HG03439 (cell line): ENCODE data around the gene ZNF785.
"Not testable (repeated sequence)": the region's sequence is repeated elsewhere in the genome, so short reads cannot be mapped to it uniquely, and the experiment has no call there.

Source experiments
- ATAC-seq: cut with Tn5 transposase; IDR thresholded peaks from one replicate; pipeline ENCODE4 v1.9.1; 2021; ENCODE audit warnings: mild to moderate bottlenecking, moderate library complexity; ENCODE audit not compliant: unreplicated experiment

Gene ZNF785

DNA sequence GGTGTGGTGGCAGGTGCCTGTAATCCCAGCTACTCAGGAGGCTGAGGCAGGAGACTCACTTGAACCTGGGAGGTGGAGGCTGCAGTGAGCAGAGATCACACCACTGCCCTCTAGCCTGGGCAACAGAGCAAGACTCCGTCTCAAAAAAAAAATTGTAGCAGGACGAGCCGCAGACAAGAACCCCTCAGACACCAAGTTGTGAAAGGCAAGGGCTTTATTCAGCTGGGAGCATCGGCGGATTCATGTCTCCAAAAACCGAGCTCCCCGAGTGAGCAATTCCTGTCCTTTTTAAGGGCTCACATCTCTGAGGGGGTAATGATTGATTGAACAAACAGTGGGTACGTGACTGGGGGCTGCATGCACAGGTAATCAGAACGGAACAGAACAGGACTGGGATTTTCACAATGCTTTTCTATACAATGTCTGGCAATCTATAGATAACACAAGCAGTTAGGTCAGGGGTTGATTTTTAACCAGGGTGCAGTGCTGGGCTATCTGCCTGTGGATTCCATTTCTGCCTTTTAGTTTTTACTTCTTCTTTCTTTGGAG, 44.5 kb downstream of the ZNF785 start:
- ATAC-seq = not testable (repeated sequence)

DNA sequence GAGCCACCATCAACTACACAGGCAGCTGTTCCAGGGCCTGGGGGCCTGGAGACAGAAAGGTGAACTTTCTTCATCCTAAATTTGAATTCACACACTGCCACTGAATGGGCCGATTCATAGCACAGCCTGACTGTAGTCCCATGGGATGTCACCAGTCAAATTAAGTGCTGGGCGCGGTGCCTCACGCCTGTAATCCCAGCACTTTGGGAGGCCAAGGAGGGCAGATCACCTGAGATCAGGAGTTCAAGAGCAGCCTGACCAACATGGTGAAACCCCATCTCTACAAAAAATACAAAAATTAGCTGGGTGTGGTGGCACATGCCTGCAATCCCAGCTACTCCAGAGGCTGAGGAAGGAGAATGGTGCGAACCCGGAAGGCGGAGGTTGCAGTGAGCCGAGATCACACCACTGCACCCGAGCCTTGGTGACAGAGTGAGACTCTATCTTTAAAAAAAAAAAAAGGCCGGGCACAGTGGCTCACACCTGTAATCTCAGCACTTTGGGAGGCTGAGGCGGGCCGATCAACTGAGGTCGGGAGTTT, 45.4 kb downstream of the ZNF785 start:
- ATAC-seq = not testable (repeated sequence)

DNA sequence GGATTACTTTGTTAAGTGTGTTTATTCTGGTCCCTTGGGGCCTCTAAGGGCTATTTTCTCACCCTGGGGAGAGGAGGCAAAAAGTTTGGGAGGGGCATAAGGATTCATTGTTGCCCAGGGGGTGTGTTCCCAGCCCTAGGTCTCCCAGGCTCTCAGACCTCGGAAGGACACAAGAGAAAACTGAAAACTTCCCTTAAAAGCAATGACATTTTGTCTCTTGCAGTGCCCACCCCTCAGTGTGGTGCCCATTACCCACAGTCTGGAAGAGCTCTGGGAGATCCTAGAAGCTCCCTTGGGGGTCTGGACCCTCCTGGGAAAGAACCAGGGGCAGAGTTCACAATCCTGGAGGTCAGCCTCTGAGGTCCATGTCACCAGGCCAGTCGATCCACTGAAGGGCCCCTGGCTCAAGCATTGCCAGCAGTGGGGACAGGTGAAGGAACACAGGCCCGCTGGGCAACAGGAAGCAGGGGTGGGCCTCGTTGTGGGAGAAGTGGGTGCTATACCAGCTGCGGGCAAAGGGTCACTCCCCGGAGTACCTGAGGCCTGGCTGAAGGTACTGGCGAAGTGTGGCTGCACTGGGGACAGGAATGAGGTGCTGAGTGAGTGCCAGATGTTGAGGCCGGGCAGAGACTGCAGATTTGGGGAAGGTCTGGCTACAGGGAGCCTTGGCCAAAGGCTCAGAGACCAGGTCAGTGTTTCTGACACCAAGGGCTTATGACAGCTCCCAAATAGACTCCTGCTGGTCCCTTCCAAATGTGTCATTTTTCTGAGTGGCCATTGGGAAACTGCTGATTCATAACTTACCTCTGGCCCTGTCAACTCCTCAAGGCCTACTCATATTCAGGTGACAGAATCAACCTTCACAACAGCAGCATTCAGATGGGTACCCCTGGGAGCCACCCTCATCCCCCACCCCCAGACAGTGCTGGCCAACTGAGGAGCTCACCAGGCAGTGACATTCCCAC, 46.2 kb downstream of the ZNF785 start:
- ATAC-seq = no peak

DNA sequence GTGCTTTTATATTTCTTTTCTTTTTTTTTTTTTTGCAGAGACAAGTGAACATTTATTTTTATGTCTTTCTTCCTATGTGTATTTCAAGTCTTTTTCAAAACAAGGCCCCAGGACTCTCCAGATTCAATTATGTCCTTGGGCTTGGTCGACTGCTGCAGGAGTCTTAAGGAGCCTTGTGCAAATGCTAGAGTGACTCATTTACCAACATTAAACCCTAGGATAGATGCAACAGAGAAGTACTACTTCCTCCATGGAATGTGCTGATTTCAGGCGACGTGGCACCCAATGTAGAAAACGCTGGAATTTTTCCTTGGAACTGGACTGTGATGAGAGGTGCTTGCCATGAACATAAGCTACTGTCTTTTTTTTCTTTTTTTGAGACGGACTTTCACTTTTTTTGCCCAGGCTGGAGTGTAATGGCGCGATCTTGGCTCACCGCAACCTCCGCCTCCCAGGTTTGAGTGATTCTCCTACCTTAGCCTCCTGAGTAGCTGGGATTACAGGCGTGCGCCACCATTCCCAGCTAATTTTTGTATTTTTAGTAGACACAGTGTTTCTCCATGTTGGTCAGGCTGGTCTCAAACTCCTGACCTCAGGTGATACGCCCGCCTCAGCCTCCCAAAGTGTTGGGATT, 49.0 kb downstream of the ZNF785 start:
- ATAC-seq = not testable (repeated sequence)

DNA sequence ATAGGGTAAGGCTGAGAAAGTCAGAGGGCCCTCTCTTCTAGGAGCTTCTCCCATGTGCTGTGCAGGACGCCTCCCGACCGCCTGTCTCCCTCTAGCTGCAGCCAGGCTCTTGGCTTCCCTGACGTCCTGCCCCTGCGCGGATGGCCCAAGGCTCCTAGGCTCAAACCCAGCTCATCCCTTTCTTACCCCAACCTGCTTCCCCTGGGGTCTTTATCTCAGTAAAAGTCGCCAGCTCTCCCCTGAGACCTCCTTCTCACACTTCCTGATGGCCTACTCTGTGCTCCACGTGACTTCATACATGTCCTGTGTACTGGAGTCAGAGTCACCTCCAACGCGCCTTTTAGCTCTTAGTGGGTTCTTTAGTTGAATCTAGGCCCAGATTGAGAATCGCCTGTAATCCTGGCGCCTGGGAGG, 49.7 kb downstream of the ZNF785 start:
- ATAC-seq = no peak

DNA sequence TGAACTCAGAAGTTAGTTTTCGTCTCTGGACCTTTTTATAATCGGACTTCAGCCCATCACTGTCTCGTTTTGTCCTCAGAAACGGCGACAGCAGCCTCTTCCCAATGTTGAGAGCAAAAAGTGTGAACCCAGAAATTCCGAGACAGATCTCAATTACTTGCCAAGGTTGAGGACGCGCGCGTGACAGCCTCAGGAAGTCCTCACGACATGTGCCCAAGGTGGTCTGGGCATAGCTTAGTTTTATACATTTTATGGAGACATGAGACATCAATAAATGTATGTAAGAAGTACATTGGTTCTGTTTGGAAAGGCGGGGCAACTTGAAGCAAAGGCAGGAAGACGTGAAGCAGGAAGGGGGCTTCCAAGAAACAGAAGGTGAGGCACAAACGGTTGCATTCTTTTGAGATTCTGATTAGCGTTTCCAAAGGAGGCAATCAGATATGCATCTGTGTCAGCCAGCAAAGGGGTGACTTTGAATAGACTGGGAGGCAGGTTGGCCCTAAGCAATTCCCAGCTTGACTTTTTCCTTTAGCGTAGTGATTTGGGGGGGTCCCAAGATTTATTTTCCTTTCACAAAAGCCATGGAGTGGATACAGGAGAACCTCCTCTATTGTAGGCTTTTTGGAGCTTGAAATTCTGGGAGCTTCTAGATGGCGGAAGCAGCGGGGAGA, 50.3 kb downstream of the ZNF785 start:
- peak; percentile 8 for ATAC-seq

DNA sequence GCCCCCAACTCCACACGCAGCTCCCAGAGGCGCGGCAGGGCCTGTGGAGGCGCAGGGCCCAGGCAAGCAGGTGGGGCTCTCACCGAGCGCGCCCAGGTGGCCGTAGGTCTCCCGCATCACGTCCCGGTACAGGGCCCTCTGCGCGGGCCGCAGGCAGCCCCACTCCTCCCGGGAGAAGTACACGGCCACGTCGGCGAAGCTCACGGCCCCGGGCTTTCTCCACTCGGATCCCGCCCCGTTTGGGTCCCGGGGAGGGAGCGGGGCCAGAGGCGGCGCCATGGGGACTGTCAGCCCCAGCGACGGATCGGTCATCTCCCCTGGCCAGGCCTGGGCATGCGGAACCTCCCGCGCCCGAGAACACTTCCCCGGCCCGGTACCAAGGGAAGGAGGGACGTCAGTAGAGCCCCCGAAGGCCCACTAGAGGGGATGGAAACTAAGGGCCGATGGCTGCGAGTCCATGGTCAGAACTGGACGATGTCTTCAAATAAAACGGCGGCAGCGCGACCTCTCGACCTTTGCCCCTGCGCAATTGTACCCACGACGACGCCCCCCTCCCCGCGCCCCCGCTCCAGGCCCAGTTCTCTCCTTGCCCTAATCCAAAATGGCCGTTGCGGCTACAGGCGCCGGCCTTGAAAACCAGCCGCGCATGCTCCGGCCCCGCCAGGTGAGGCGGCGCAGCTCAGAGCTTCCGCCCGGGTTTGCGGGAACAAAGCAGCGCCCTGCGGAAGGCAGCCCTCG, 51.0 kb downstream of the ZNF785 start, which contains the start of gene ZNF747:
Gene ZNF747 (minus strand): TSS at position 491 of the 738 bp plus-strand sequence. CDS start 179 bp downstream, at position 312.
- peak; percentile 61 for ATAC-seq

DNA sequence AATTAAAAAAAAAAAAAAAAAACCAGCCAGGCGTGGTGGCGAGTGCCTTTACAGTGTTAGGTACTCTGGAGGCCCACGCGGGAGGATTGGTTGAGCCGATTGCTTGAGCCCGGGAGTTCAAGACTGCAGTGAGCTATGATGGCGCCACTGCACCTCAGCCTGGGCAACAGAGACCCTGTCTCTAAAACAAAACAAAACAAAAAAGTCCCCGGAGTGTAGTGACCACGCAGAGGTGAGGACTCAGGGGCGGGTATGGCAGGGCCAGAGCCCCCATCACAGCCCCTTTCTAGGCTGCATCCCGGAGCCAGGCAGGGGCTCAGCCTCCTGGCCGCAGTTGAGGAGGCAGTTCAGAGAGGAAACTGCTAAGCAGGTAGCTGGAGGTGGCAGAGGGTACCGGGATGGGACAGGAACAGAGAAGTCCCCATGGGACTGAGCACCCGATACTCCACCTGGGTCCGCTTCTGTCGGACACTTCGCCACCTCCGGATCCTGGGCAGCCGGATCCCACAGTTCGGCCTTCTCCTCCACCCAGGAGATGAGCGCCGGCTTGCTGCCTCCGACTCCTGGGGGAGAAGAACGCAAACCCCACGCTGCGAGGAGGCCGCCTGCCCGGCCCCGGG, 51.6 kb downstream of the ZNF785 start:
- ATAC-seq = peak; percentile 20

DNA sequence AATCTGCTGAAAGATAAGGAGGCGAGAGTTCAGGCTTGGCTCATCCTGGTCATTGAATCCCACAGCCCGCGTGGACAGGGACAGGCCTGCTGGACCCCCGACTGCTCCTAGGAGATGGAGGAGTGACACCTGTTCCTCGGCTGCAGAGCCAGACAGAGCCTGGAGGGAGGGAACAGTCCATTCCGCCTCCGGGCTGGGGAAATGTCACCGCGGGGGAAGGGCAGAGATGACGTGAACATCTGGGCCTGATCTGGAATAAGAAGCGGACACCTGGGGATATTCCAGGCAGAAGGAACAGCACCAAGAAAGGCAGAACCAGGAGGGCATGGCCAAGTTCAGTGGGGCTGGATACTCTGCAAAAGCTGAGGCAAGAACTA, 52.4 kb downstream of the ZNF785 start:
- no peak for ATAC-seq

DNA sequence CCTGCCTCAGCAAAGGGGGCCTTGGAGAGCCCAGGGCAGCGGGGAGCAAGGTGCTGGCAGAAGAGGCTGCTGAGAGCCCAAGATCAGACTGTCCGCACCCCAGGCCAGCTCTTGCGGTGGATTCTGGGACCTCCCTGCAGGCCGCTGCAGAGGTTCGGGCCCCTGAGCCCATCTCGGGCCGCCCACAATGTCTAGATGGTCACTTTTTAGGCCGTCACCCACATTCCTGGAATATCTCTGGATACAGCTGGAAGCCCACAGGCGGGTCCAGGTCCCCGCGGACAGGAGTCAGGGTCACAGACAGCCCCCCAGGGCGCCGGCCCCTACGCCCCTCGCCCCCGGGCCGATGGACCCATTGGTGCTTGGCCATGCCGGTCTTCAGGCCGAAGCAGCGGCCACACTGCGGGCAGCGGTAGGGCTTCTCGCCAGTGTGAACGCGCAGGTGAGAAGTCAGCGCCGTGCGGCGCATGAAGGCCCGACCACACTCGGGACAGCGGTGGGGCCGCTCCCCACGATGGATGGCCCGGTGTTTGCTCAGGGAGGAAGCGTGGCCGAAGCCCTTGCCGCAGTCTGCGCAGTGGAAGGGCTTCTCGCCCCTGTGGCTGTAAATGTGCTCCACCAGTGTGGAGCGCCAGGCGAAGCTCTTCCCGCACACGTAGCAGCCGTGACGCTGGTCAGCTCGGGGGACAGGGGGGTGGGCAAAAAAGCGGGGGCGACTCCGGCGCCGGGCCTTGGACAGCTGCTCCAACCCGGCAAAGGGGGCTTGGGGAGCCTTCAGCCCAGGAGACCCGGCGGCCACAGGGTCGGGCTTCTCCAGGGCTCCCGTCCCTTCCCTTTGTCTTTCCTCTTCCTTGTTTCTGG, 53.0 kb downstream of the ZNF785 start:
- ATAC-seq = no peak
